HG02840 (cell line): ENCODE results near the gene TUNAR.

Source experiments
- ATAC-seq: cut with Tn5 transposase; IDR thresholded peaks from one replicate; pipeline ENCODE4 v1.9.1; 2021; ENCODE audit warnings: mild to moderate bottlenecking, moderate library complexity, moderate number of reproducible peaks; ENCODE audit not compliant: unreplicated experiment, low FRiP score

TUNAR gene

GRCh38 chr14:95870772-95871171 is 5.9 kb upstream of the TUNAR start:
- no peak for ATAC-seq

GRCh38 chr14:95871531-95871930 is 5.1 kb upstream of the TUNAR start:
- no peak for ATAC-seq

- ATAC-seq: no peak
These were observed 3.9 kb upstream of the TUNAR start for GRCh38 chr14:95872777-95873176.

GRCh38 chr14:95875831-95876760 is 536 bp upstream of the TUNAR start:
- ATAC-seq: no peak

GRCh38 chr14:95877633-95878032 is 1.0 kb downstream of the TUNAR start:
- no peak for ATAC-seq

DNA sequence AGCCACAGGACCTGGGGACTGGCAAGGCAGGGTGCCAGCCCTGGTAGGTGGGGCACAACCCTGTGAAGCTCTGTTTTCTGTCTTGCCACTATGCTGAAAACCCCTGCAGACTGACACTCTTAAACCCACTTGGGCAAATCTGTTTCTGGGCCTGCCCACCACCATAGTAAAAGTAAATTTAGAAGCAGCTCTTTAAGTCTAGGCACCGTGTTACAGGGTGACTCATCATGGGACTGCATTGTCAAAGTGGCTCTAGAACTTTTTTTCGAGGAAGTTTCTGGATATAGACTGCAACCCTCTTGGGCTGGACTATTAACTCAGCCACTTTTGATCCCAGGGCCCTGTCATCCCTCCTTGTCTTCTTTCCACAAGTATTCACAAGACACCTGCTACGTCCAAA is 7.7 kb downstream of the TUNAR start:
- no peak for ATAC-seq

- ATAC-seq: no peak
These were observed 8.6 kb downstream of the TUNAR start for GRCh38 chr14:95885278-95885677.

DNA sequence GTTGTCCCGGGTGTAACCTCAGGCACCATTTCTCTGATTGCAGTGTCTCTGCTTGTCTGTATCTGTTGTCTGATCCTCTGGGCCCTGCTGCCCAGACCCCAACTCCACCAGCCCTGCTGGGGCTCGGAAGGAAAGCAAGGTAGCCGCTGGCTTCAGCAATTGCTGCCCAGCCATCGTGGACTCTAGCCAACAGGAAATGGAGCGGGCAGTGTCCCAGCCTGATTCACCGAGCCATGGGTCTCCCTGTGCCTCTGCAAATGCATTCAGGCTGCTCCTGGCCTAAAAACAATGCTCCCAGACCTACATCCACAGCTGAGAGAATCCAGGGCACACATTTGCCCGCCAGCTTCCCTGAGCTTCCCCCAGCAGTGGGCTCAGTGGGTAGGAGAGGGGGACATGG is 9.2 kb downstream of the TUNAR start:
- ATAC-seq: no peak

DNA sequence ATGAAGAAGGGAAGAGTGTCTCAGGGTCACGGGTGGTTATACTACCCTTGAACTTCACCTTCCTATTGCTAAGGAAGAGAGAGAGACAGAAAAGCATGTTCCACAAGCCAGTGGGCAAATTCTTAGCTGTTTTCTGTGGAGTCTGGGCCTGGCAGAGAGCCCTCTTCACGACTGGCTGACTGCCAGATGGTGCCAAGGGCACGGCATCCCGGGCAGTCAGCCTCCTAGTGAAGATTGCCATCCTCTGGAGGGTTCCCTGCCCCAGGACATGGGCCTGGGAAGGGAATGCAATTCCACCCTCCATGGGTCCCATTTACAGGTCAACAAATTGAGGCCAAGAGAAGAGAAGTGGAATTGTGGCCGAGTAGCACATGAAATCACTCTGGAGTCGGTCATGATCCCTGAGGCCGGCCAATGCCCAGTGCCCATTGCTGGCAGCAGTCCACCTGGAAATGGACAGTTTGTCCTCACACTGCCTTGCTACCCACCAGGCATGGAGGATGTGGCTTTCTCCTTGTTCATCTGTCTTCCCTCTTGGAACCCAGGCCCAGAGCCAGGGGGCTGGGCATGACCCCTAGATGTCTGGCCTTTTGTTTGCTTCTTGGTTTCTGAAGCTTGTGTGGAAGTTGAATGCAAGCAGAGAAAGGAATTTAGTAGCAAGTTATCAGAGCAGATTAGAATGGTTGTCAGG is 9.9 kb downstream of the TUNAR start:
- ATAC-seq: no peak

- ATAC-seq: no peak
These were observed 10.7 kb downstream of the TUNAR start for GRCh38 chr14:95887351-95887750.

DNA sequence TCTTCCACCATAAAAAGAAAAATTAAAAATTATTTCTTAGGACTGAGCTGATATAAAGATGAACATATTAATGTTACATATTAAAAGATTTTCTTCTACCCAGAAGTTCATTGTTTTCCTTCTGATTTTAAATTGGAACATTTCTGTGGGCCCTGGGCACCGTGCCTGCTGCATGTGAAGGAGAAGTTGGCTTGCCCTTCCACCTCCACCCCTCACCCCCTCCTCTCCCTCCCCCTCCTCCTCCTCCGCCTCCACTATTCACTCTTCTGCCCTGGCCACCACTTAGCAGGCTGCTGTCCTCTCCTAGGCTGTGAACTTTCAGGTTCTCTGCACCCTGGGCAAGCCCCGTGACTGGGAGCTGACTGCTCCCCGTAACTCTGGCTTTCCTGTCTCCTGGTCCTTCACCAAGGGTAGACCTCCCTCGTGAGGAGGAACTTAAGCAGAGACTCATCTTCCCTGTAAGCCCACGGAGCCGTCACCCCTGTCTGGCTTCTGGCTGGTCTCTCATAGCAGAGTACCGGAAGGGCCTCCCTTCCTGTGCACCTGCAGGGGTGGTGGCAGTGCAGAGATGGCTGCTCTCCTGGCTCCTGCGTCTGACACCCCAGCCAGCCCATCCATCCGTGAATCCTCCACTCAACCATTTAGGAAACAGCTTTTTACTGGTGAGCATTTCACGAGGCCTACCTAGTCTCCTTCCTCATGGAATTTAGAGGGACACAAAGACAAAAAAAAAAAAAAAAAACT is 12.8 kb downstream of the TUNAR start:
- no peak for ATAC-seq

DNA sequence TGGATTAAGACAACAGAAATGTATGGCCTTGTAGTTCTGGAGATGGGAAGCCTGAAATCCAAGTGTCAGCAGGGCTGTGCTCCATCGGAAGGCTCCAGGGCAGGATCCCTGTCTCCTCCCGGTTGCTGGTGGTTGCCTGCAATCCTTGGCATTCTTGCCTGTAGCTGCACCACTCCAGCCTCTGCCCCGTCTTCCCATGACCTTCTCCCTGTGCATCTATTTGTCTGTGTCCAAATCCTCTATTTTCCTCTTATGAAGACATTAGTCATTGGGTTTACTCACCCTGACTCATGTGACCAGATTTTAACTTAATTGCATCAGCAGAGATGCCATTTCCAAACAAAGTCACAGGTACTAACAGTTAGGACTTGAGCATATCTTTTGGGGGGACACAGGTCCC is 15.1 kb downstream of the TUNAR start:
- no peak for ATAC-seq

- no peak for ATAC-seq
These were observed 15.5 kb downstream of the TUNAR start for GRCh38 chr14:95892142-95892541.

- ATAC-seq: no peak
These were observed 19.1 kb downstream of the TUNAR start for GRCh38 chr14:95895720-95896119.

GRCh38 chr14:95896498-95897135 is 20.0 kb downstream of the TUNAR start:
- ATAC-seq: no peak

DNA sequence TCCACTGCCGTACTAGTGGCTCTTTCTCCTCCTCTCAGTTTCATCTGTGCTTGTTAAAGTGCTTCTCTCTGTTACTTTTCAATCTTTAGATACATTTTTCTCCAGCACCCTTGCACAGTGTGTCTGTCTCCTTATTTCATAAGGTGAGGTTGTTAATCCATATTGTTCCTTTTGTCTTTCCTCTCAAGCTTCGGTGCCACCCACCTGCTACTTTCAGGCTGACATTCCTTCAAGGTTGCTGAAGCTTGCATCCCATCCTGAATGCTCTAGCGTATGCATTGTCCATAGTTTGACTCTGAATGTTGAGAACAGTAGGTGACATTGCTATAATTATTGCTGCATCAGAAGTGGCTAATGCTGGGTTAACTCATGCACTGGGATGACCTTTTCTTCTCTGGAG is 20.6 kb downstream of the TUNAR start:
- ATAC-seq: no peak

DNA sequence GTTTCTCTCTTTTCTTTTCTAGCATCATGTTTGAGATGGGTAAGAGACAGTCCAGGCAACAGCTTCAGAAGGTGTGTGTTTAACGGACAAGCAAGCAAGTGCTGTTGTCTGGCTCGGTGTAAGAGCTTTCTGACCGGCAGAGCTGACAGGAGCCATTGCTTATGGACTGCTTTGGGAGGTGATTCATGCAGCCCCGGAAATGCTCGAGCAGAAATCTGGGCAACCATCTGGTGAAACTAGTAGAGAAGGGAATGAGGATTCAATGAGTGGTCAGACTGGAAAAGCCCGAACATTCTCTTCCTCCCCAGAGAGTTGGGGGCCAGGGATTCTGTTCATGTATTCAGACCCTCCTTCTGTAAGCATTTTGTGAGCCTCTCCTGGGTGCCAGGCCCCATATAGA is 24.4 kb downstream of the TUNAR start:
- ATAC-seq: no peak

DNA sequence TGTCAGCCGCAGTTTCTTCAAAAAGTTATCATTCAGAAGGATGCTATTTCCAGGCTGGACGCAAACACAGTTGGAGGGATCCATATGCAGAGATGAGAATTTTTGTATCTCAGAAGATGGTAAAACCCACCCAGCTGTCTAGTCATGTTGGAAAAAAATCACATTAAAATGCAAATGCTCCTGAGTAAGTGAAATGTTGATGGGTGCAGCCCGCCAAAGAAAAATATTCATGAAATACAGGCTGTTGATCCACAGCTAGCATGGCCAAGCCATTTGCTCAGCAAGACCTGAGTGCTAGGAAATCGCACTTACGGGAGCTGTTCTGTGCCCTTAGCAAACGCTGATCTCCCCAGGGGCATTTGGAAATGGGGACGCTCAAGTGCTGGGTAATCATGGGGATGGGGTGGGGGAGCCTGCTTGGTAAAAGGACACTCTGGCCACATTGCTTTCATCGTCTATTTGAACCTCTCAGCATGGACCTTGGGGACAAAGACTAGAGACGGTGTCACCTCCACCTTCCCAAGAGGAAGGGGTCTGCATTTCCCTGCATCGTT is 25.7 kb downstream of the TUNAR start:
- no peak for ATAC-seq

DNA sequence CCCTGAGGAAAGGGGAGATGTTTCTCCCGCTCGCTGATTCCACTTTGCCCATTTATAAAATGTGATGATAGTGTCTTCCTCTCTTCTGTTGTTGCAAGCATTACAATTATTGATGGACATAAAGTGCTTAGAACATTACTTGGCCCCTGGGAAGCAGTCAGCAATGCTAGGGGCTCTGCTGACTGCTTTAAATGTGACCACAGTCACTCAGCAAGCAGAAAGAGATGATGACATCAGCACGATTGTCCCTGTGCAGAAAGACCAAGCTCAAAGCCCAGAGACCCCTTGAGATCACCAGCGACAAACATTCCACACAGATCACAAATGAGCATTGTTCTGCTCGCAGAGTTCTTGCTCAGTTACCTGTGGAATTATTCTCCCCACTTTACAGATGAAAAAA is 26.5 kb downstream of the TUNAR start:
- no peak for ATAC-seq

GRCh38 chr14:95903616-95904107 is 27.0 kb downstream of the TUNAR start:
- no peak for ATAC-seq
